HG02852 (cell line): ENCODE measurements around the gene BMF.

ENCODE experiments used
- ATAC-seq: cut with Tn5 transposase; IDR thresholded peaks from one replicate; pipeline ENCODE4 v1.9.1; 2021; ENCODE audit warnings: mild to moderate bottlenecking, moderate library complexity; ENCODE audit not compliant: unreplicated experiment

BMF gene

DNA sequence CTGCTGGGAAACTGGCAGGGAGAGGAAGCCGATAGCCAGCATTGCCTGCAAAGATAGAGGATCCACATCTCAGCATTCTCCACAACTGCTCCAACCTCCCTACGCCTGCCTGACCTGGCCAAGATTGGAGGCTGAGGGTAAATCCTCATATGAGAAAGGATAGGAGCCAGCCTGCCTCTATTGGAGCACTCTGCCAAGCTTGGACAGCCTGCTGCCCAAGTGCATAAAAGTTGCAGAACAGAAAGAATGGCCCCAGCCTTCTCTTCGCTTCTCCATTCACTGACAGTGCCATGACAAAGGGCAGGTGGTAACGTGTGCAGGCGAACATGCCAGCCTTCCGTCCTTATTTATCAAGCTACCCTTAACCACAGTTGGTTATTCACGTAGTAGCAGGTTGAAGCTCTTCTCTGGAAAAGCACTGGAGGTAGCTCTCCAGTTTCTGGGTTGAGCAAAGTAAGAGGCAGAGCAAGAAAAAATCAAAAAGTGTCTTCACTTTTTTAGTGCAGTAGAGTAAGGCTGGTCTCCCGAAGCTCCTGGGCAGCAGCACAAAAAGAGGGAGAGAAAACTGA, 4.3 kb downstream of the BMF start:
- ATAC-seq = no peak

DNA sequence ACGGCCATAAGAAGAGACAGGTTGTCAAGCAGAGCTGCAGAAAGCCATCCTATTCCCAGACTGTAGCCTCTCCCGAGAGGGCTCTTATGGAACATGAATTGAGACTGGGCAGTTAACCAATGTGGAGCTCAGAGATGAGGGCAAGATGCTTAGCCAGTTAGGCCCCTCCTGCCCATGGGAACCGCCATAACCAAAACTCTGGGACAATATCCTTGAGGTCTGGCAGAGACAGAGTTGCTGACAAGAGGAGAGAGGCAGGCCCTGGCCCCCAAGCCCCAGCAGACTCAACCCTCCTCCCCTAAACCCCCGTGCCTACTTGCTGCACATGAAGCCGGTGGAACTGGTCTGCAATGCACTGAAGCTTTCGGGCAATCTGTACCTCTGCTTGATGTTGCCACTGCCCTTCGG, 4.8 kb downstream of the BMF start:
- ATAC-seq = no peak

DNA sequence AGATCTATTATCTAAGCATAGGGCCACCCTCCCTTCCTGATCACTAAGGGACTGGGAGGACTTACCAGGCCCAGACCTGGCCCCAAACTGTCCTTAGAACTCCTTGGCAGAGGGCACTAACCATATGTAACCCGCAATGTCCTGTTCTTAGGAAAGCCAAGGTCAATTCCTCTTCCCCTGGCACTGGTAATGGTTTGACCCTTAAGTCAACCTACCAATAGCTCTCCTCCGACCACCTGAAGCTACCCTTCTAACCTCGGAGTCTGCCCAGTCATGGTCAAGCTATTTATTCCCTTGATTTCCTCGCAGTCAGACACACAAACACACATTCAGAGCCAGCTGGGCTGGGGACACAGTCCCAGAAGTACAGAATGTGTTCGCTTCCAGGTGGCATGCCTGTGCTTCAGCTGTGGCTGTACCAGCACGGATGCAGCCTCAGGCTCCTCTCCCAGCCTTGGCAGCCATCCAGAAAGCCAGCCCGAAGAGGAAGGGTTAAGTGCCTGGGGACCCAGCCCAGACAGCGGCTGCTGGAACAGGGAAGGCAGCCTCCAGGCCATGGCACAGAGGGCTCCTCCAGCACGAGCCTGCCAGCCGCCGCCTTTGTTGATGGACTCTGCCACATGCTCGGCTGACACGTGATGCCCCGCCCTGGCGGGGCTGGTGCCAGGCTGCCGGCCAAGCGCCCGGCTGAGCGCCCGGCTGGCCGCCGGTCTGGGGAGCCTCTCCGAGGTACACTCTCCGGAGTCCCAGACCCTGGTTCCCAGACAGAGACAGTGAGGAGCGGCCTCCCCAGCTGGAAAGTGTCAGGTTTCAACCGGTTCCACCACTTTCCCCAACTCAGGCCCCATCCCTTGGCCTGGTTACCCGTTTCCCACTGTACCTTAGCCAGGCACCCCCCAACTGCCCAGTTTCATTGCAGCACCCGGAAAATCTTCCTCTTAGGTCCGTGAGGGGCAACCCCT, 5.5 kb downstream of the BMF start:
- ATAC-seq = no peak

DNA sequence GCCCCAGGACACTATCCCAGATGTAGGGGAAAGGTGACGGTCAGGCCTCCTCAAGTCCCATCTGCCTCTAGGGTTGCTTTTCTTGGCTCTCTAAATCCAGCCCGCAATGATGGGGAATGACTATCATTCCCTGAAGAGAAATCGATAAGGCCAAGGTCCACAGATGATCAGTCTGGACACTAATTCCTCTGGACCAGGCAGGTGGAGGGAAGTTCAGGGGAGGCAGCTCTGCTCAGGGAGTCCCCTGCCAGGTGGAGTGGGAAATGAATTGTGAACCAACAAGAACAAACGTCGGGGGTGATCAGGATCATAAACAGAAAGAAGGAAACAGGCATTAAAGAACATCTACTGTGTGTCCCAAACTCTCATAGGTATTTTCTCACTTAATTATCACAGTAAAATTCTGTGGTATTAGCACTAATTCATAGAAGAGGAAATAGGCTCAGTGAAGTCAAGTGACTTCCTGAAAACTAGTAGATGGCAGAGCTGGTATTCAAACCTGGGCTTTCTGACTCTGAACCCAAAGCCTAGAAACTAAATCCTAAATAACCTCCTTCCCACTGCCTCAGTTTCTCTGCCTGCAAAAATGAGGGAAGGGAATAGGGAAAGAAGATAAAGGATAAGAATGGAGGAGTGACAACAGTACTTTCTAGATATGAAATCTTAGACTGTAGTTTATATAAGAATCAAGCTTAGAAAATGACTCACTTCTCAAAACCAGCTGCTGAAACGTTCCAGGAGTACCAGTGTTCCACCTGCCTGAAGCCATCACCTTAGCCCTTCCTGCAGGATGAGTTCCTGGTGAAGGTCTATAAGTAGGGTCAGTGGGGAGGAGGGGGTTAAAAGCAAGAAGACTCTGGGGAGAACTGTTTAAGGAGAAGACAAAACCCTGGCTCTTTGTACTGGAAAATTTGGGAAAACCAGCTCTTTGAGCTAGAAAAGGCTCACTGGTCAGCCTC, 7.5 kb downstream of the BMF start:
- no peak for ATAC-seq

DNA sequence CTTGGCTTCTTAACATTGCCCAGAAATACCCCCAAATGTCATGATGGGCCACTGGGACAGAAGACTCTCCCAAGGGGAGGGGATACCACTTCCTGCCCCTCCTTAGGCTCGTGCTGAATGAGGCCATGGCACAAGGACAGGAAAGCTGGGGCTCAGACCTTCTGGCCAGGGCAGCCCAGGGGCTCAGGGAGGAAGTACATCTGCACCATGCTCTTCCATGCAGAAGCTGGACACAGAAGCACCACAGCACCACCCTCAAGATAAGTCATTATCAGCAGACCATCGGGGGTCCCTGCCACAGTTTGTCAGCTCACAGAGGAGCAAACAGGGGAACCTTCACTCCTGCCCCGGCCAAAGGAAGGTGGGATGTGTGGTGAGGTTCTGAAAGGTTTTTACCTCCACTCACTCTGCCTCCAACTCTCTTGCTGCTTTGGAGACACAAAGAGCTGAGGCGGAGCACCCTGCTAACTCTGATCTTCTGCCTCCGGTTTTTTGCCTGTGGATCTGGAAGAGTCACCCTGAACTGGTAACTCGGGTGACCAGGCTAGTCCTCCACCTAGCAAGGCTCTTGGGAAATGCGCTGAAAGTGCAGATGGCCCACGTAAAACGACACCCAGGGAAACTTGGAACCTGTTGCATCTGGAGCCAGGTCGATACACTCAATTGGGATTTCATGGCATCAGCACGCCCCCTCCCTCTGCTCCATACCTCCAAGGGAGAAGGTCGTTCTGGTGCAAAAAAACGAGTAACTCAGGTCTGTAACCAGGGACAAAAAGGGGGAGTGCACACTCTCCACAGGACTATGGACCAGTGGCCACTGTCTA, 8.3 kb downstream of the BMF start:
- ATAC-seq = no peak

DNA sequence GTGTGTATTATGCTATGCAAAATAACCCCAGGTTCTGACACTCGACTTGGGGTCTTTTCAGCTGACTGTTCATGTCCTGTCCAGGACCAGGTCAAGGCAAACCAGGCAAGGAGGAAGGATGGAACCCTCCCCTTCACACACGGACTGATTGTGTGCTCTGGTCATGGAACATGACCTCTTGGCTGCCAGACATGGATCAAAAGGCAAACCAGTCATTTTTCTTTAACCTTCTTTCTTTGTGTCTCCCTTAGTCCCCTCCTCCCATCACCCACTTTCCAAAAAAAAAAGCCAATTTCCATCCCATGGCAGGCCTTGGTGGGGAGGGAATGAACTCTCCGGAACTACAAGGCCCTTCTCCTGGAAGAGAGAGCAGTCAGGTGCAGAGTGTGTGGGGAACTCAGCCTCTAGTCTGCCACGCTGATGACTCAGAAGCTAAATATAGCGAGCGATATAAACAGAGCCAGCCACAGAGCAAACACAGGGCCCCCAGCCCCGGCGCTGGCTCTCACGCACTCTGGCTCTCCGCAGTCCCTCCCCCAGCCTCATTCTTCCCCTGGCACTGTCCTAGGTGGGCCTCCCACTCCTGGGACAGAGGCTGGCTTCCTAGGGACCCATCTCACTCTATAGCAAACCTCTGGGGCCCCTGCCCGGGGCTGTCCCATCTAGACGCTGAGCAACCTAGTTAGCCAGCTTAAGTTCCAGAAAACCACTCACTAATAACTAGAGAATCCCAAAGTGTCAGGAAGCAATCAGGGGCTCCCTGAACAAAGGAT, 10.0 kb downstream of the BMF start:
- ATAC-seq = peak; percentile 81

DNA sequence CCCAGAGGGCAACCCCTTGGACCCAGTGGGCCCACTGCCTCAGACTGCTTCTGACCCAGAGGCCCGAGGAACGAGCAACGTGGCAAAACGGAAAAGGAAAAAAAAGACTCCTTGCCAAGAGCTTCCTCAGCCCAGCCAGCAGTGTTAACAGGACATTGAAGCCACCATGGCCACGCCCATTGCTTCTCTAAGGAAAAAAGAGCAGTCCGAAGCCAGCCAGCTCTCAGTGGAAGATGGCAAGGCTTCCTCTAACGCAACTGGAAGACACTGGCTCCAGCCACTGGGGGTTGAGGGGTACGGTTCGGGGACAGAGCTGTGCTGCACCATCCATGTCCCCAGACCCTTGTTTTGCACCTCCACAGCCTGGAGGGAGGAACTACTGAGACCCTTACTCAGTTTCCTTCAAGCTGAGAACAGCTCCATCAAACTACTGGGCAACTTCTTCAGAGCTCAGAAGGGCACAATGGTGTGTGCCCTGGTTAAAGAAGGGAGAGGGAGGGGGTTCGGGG, 10.7 kb downstream of the BMF start:
- no peak for ATAC-seq

DNA sequence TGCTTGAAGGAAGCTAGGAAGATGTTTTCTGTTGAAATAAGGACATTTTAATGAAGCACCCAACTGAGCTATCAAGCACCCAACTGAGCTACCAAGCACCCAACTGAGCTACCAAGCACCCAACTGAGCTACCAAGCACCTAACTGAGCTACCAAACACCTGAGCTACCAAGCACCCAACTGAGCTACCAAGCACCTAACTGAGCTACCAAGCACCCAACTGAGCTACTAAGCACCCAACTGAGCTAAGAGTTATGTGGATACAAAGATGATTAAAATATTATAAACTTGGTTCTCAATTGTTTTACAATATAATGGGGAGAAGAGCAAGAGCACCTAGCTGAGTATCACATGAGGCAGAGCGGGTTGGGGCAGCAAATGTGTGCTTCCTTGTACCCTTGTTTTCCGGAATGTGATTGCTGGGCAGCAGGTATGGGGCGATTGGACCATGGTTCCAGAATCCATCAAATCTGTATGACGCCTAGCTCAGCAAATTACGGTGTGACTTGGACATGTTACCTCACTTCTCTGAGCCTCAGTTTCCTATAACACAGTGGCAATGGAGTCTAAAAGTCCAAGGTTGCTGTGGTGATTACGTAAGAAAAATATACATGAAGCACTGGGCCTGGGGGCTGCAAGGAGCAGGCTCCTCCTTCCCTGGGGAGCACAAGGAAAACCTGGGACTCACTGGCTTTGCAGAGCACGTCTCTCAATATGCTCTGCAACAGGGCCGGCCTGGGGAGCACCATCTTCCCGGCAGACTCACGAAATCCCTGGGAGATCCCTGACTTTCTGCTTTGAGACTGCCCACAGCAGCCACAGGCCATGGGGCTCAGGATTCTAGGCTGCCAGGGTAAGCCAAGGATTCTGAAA, 11.3 kb downstream of the BMF start:
- ATAC-seq = no peak

DNA sequence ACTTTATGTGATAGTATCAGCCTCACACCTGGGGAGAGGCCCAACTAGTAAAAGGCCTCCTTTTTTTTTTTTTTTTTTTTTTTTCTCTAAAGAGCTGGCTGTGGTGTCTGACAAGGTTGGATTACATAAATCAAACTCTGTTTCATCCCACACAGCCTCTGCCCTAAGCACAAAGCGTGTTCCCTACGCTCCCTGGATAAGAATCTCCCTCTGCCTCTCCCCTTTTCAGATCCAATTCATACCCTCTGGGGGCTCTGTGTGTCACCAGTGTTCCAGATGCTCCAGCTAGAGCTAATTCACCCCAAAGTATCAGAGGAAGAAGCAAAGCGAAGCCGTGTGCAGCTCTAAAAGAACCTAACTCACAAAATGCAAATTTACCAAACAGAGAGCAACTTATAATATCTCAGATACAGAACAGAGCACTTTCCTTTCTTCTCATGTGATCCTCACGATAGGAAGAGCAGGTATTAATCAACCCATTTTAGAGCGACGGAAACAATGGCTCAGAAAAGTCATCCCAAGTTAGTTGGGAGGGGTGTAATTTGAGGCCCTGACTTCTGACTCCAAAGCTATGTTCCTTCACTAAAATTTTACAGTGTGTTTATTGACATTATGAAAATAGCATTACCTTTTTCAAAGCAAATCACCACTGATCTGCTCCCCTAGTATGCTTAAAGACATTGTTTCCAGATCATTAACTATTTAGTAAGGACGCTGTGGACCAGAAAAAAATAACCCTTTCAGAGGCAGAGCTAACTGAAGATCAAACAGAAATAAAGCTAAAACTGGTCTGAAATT, 12.4 kb downstream of the BMF start:
- ATAC-seq = peak; percentile 38

DNA sequence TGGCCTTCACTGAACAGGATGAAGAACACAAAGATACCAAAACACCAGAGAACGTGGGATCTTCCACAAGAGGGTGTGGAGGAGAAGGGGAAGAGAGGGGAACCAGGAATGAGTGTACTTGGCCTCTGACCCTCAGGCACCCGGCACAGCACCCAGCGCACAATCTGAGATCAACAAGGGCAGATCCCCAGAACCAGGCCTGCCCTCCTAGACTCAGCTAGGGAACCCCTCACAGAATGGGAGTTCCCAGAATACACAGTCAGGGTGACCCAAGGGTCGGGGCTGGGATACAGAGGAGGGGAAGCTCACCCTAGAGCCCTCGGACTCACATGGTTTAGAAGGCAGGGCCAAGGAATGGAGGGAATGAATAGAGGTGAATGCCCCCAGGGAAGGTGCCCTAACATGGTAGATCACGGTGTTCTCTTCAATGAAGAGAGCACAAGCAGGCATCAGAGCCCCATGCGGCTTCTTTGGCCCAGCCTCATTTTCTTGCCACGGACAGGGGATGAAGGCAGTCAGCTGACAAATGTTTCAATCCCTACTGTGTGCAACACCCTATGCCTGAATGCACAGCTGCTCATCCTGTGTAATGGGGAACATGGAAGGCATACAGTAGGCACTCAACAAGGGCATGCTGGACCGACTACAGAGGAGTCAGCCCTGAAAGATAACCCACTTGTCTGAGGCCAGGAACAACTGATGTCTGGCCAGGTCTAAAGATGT, 13.1 kb downstream of the BMF start:
- no peak for ATAC-seq

DNA sequence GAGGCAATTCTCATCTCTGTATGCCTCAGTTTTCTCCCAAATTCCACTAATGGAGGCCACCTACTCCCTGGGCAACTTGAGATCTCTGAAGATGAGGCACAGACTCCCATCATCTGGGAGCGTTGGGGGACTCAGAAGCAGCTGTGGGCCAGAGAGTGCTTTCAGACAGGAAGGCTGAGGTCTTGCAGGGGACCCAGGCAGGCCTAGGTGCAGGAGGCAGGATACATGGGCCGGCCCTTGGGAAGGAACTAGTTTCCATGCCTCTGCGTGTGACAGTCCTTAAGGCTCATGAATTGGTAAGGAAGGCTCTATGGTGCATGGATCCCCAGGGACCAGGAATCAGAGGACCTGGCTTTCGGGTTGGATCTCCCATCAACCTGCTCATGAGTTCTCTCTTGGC, 14.5 kb downstream of the BMF start:
- ATAC-seq = no peak

DNA sequence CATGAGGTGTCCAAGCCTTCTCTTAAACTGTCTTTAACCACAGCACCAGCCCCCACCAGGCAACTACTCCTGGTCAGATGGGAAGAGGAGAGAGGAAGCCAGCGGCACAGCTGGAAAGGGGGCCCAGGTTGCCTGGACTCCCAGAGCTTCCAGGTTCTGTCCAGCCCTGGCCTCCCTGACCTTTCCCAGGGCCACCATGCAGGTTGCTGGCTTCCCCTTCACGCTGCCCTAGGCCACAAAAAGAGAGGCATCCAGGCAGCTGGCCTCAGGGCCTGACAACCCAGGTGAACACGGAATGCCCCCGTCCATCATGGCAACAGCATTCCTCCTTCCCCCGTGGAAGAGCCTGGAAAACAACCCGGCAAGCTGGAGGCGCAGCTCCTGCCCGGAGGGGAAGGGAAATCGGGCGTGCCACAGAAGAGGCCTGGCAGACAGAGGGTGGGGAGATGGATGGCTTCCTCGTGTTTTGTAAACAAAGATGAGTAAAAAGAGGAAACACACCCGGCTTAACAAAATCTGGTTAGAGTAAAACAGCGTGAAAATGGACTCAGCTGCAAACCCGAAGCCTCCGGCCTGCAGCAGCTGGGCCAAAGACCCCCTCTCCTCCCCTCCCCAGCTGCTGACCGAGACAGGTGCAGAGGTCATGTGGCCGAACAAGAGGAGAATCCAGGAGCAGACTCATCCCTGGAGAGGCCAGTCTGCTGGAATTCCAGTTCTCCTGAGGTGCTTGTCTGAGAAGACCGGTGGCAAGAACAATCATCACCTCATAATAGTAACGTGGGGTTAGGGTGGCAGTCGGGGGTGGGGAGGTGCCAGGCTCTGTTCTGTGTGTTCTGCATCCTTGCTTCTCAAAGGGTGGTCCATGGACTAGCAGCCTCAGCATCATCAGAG, 15.5 kb downstream of the BMF start:
- ATAC-seq = no peak

DNA sequence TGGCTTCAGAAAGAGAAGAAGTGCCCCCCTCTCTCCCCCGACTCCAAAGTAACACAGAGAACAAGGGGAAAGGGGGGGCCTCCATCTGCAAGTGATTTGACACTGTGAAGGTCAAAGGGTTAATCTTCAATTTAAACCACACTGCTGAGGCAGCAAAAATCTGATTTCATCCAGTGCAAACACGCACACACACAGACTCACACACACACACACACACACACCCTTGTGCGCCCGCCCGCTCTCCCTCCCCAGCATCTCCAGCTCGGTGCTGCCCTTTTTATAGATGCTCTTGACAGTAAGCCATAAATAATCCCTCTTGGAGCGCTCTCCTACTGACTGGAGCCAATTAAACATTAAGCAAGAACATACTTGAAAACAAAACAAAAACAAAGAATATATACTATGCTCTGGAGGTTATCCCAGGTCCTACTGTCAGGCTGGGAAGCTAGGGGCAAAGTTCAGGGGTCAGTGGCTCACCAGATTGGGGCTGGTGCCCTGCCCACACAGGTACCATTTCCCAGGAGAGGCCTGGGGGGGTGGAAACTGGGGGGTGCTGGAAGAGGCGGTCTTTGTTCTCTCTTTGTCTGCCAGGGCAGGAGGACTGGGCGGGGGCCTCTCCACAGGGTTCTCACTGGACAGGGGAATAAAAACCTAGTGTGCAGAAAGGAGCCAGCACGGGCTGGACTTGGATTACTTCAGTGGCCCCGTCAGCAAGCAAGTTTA, 16.3 kb downstream of the BMF start:
- no peak for ATAC-seq

DNA sequence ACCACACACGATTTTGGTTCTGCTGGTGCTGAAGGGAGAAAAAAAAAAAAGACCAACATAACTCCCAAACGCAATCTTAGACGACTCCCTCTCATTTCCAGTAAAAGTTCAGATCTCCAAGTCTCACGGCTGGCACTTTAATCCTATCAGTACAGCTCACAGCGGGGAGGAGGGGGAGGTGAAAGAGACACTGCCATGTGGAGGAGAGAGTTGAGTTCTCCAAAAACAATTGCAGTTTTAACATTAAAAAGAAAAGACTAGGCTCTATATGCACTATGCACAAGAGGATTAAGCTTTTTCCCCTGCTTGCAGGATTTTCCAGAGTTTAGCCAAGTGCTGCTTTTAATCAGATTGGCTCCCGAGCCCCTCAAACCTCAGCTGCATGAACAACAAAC, 16.8 kb downstream of the BMF start:
- no peak for ATAC-seq

DNA sequence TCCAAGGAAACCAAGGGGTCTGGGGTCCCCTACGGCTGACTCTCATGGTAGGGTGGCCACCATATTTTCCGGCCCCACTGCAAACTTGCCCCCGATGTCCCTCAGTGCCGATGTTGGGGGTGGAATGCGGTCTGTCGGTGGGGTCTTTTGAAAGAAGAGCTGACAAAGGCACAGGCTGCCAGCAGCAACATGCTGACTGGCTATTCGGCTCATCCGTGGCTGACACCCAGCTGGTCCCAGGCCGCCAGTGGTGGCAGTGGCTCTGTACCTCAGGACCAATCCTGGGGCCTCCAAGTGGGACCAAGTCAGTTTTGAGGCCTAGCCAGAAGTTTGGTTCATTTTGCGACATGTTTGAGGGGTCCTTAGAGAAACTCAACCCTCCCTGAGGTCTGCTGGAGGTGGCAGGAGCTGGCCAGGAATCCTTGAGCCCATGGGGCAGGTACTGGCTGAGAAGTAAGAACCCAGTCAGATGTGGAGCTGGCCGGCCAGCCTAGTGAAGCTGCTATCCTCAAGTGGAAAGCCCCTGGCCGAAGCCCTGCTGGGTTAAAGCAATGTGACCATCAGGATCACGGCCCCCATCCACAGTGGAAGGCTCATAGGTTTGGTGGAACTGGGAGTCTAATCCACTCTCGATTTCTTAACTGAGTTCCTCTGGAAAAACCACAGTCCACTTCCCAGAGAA, 17.8 kb downstream of the BMF start:
- no peak for ATAC-seq
